Dedifferentiated amniotic fluid mesenchymal stem cell (primary cell): ENCODE results near the gene GALNT17.
"Not testable (repeated sequence)": the region's sequence is repeated elsewhere in the genome, so short reads cannot be mapped to it uniquely, and the experiment has no call there.

ENCODE experiments used
- DNase-seq: peaks from one replicate; pipeline ENCODE4 v3.0.0-alpha.2; 2016; ENCODE audit errors: extremely low spot score

GALNT17 gene

DNA sequence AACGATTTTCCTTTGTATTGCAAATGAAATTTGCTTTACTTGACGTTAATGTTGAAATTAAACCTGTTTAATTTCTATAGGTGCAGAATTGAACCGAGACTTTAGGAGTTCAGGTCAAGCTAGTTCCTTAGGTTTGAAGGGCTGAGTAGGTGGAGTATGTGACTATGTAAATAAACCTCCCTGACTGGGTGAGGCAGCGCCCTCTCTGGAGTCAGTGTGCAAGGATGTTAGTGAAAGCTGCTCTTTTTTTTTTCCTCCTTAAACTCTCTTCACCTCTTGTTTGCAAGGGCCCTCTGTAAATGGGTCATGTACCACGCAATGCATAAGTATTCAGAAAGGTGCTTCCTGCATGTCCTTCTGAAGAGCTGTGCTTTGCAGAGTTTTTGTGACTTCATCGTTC, 33.8 kb downstream of the GALNT17 start:
- DNase-seq, result no peak

- DNase-seq, result no peak
These were observed 39.5 kb downstream of the GALNT17 start for GRCh38 chr7:71171476-71171875.

DNA sequence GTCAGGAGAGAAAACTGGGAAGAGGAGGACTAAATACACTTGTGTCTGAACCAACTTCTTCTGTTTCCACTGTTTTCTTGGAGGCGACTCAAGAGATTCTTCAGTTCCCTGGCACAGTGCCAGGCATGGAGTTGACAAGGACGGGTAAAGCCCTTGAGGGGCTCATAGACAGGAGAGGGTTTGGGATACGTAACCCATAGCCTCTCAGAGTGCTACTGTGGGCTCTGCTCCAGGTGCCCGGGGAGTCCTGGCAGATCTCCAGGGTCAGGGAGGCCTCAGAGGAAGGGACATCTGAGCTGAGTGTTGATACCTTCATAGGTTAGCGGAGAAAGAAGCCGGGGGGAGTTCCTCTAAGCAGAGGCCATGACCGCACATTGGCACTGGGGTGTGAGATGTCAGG, 42.0 kb downstream of the GALNT17 start:
- DNase-seq, result no peak

DNA sequence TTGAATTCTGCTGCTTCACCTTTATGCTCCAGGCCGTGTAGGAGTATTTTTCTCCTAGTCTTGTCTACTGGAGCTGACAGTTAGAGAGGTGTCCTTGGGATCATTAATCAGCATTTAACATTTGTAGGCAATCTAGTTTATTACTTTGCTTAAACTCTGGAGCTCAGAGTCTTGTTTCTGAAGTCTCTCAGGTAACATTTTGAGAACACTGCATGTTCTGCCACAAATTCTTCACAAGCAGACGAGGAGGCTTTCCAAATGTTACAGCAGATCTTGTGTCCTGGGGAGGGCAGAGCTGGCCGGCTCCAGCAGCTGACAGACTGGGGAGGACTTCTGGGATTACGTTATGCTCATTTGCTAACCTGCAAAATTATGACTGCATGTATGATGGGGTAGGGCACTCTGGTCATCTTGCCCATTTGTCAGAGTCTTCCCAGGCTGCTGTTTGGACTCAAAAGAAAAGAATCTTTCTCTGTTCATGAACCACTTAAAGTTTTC, 50.5 kb downstream of the GALNT17 start:
- DNase-seq, result no peak

GRCh38 chr7:71184136-71184535, 52.2 kb downstream of the GALNT17 start:
- DNase-seq, result no peak

- no peak for DNase-seq
These were observed 52.7 kb downstream of the GALNT17 start for GRCh38 chr7:71184609-71185008.

DNA sequence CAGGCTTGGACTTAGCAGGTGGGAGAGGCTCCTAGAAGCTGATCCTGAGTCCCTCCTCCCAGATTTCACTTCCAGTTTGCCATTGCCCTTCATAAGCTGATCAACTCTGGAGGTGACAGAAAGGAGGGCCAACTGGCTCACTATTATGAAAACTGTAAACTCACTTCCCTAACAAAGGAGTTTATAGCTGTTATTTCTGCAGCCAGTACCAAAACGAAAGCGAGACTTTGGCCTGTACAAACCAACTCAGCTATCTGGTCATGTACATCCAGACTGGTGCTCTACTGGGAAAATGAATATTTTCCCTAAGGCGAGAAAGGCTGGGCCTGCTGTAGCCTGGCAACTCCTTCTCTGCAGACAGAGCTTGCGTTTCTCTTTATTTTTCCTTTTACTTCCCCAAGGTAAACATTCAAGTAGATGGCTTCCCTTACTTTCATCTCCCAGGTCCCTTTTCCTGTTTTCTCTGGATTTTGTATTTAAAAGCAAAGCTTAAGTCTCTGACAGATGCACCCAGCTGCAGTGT, 54.7 kb downstream of the GALNT17 start:
- DNase-seq, result no peak

GRCh38 chr7:71191771-71192170, 59.8 kb downstream of the GALNT17 start:
- no peak for DNase-seq

DNA sequence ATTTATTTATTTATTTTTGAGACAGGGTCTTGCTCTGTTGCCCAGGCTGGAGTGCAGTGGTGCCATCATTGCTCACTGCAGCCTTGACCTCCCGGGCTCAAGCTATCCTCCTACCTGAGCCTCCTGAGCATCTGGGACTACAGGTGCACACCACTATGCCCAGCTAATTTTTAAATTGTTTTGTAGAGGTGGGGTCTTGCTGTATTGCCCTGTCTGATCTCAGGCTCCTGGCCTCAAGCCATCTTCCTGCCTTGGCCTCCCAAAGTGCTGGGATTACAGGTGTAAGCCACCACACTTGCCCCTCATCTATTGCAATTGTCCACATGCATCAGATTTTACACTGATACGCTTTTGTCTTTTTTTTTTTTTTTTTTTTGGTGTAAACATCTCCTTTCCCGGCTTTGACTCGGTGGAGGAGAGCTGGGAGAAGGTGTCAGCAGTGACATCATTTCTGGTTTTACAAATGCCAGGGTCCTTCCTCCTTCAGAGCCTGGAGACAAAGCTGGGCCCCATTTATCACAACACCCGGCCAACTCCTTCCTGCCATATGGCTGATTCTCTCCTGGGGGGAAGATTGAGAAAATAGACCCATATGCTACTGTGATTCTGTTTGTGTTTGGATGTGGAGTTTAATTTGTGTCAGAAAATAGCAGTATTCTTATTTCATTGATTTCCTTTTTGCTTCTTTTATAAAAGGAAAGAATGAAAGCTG, 61.3 kb downstream of the GALNT17 start:
- DNase-seq, result no peak

- no peak for DNase-seq
These were observed 66.4 kb downstream of the GALNT17 start for GRCh38 chr7:71198391-71198790.

- DNase-seq, result no peak
These were observed 66.9 kb downstream of the GALNT17 start for GRCh38 chr7:71198887-71199286.

DNA sequence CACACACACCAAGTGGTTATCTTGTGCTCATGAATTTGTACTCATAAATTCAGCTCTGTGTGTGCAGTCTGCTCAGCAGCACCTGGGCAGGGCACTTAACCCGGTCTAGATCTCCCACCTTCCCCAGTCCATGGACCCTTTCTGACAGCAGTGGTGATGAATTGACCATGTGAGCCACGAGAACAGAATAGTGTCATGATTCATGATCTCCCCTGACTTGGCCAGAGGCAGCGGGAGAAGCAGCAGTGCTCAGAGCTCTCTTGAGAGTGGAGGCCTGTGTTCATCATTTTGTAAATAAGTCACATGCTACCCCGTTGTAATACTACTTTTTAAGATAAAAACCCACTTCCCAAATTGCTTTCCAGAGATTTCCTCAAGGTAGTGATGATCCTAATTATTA, 74.2 kb downstream of the GALNT17 start:
- no peak for DNase-seq

DNA sequence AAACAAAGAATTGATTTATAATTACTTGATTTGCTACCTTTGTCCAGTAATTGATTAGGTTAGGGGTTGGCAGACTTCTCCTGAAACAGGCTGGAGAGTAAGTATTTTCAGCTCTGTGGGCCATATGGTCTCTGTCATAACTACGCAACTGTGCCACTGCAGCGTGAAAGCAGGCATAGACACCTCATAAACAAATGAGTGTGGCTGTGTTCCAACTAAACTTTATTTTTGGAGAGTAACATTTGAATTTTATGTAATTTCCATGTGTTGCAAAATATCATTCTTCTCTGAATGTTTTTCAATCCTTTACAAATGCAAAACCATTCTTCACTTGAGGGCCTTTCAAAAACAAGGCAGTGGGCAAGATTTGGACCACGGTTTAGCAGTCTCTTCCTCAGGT, 76.9 kb downstream of the GALNT17 start:
- no peak for DNase-seq

DNA sequence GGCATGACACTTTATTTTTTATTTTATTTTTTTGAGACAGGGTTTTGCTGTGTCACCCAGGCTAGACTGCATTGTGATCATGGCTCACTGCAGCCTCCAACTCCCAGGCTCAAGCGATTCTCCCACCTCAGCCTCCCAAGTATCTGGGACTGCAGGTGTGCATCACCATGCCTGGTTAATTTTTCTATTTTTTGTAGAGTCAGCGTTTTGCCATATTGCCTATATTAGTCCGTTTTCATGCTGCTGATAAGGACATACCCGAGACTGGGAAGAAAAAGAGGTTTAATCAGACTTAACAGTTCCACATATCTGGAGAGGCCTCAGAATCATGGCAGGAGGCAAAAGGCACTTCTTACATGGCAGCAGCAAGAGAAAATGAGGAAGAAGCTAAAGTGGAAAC, 77.5 kb downstream of the GALNT17 start:
- DNase-seq, result not testable (repeated sequence)

DNA sequence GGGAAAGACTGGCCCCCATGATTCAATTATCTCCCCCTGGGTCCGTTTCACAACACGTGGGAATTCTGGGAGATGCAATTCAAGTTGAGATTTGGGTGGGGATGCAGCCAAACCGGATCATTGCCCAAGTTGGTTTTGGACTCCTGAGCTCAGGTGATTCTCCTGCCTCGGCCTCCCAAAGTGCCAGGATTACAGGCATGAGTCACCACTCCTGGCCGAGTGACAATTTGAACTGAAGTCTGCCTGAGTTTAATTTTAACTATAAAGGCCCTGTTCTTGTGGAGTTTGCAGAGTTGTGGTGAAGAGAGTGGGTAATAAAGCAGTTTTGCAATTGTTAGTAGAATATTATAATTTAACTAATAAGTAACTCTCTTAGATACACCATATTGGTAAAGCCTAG, 78.3 kb downstream of the GALNT17 start:
- DNase-seq, result no peak

DNA sequence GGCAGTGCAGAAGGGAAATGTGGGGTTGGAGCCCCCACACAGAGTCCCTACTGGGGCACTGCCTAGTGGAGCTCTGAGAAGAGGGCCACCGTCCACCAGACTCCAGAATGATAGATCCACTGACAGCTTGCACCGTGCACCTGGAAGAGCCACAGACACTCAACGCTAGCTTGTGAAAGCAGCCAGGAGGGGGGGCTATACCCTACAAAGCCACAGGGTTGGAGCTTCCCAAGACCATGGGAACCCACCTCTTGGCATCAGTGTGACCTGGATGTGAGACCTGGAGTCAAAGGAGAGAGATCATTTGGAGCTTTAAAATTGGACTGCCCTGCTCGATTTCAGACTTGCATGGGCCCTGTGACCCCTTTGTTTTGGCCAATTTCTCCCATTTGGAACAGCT, 80.5 kb downstream of the GALNT17 start:
- DNase-seq, result not testable (repeated sequence)

DNA sequence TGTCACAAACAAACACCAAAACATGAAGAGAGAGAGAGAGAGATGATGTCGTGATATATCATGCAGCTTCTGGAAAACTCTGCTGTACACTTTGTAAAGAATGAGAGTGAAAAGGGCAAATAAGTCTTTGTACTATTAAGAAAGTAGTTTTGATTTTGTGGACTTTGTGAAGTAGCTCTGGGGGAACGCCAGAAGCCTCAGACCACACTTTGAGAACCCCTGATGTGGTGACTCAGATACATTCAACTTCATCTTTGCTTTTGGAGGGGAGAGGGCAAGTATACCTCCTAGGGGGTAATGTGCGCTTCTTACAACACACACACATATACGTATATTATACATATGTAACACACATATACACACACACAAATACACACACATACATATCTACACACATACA, 84.3 kb downstream of the GALNT17 start:
- no peak for DNase-seq

- no peak for DNase-seq
These were observed 88.3 kb downstream of the GALNT17 start for GRCh38 chr7:71220210-71220695.

- no peak for DNase-seq
These were observed 89.1 kb downstream of the GALNT17 start for GRCh38 chr7:71221049-71221448.

GRCh38 chr7:71221549-71221948, 89.6 kb downstream of the GALNT17 start:
- DNase-seq, result no peak

DNA sequence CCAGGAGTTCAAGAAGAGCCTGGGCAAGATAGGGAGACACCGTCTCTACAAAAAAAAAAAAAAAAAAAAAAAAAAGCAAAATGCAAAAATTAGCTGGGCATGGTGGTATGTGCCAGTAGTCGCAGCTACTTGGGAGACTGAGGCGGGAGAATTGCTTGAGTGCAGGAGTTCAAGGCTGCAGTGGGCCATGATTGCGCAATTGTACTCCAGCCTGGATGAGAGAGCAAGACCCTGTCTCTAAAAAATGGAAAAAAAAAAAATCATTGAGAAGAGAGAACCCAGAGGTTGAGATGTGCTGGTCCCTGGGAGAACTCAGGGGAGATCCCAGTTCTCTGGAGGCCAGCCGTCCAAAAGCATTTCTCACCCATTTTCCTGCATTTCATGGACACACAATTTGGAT, 95.2 kb downstream of the GALNT17 start:
- no peak for DNase-seq

GRCh38 chr7:71229148-71229547, 97.2 kb downstream of the GALNT17 start:
- no peak for DNase-seq

- DNase-seq, result no peak
These were observed 97.8 kb downstream of the GALNT17 start for GRCh38 chr7:71229699-71230098.

DNA sequence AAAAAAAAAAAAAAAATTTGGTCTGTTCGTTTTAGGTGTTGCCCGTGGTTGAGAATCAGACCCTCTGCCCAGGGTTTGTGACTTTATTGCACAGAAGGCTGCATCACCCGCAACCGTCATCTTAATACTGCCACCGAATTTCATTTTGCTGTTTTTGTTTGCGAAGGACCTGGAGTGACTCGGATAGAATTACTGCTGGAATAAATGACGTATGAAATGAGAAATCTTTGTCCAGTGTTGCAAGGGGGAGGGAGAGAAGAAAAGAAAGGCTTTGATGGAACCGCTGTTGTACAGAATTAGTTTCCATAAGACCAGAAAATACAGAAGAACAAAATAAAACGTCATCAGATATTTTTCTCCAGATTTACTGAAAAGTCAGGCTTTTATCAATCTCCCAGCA, 103.3 kb downstream of the GALNT17 start:
- DNase-seq, result no peak
